Activated T-helper 1 cell treated with anti-CD3 and anti-CD28 coated beads, Interleukin-12 subunit alpha, Interleukin-12 subunit beta, Interleukin-2, Interleukin-4 antibody, amounts not matched to agents 30 ng/mL and 10 ng/mL and 1 ng/mL, durations not matched to agents 14 hours and 24 hours and 36 hours (primary cell): ENCODE measurements around the gene REL. TPM values are rescaled to one million over a fixed set of nuclear protein-coding genes. Genes with fewer than 3 reads are reported as not detected.

Experiments used
- DNase-seq: peaks from one replicate; pipeline ENCODE4 v3.0.0; 2021; ENCODE audit warnings: low spot score
- H3K27ac Mint-ChIP-seq: one replicate; pipeline ENCODE4 v1.8.0; 2021; ENCODE audit warnings: mild to moderate bottlenecking, mixed read lengths
- H3K27me3 Mint-ChIP-seq: one replicate; pipeline ENCODE4 v1.8.0; 2022; ENCODE audit warnings: mild to moderate bottlenecking, moderate library complexity, mixed read lengths; ENCODE audit not compliant: insufficient read depth
- H3K36me3 Mint-ChIP-seq: one replicate; pipeline ENCODE4 v1.8.0; 2021; ENCODE audit warnings: low read depth, mixed read lengths
- H3K4me1 Mint-ChIP-seq: one replicate; pipeline ENCODE4 v1.8.0; 2021; ENCODE audit warnings: low read depth, mixed read lengths
- H3K4me3 Mint-ChIP-seq: one replicate; pipeline ENCODE4 v1.8.0; 2021; ENCODE audit warnings: mild to moderate bottlenecking, moderate library complexity, mixed read lengths
- H3K9me3 Mint-ChIP-seq: one replicate; pipeline ENCODE4 v1.8.0; 2021; ENCODE audit warnings: mixed read lengths
- intact Hi-C: fragments of 100-400 bp; cut with micrococcal nuclease; formaldehyde crosslinking; loops from one replicate; pipeline ENCODE4 v1.15.1; 2024
- total RNA-seq: library from RNA; stranded (reverse); gene quantifications from 2 replicates; pipeline ENCODE4 v1.2.3, GENCODE V29; 2022

REL gene
- total RNA-seq, 1 donor from 2014 or later: 93.6 TPM

- Mint-ChIP-seq H3K36me3 (peaks cover 8% of the 10 kb centered on the region), H3K9me3 (peaks cover 6% of the 10 kb centered on the region), H3K27me3 (no peaks in the 10 kb centered on the region), H3K4me1 (peaks cover 26% of the 10 kb centered on the region), H3K4me3 (no peak overlapping the region), H3K27ac (no peak overlapping the region)
- DNase-seq: no peak
- intact Hi-C loops: no loop called here
Observed at GRCh38 chr2:60961457-60961856, 80.1 kb downstream of the REL start.

- intact Hi-C loops: no loop called here
- H3K36me3 Mint-ChIP-seq: peaks cover 10% of the 10 kb centered on the region
- no peaks in the 10 kb centered on the region for H3K27me3 Mint-ChIP-seq
- H3K9me3 Mint-ChIP-seq: peaks cover 6% of the 10 kb centered on the region
- DNase-seq: no peak
- H3K27ac Mint-ChIP-seq: no peak overlapping the region
- no peak overlapping the region for H3K4me3 Mint-ChIP-seq
- H3K4me1 Mint-ChIP-seq: peaks cover 34% of the 10 kb centered on the region
Observed at GRCh38 chr2:60962528-60962927, 81.2 kb downstream of the REL start.

GRCh38 chr2:60963190-60963589 lies 81.8 kb downstream of the REL start:
- no peak overlapping the region for H3K27ac Mint-ChIP-seq
- H3K9me3 Mint-ChIP-seq: peaks cover 6% of the 10 kb centered on the region
- DNase-seq: no peak
- no peaks in the 10 kb centered on the region for H3K27me3 Mint-ChIP-seq
- peaks cover 34% of the 10 kb centered on the region for H3K4me1 Mint-ChIP-seq
- intact Hi-C loops: no loop called here
- no peak overlapping the region for H3K4me3 Mint-ChIP-seq
- peaks cover 10% of the 10 kb centered on the region for H3K36me3 Mint-ChIP-seq

GRCh38 chr2:60964651-60965498 lies 83.5 kb downstream of the REL start:
- Mint-ChIP-seq H3K4me3 (peak overlapping the region; percentile 30), H3K4me1 (peaks cover 34% of the 10 kb centered on the region), H3K36me3 (peaks cover 10% of the 10 kb centered on the region), H3K27me3 (no peaks in the 10 kb centered on the region), H3K9me3 (peaks cover 6% of the 10 kb centered on the region), H3K27ac (peak overlapping the region; percentile 78)
- intact Hi-C loops: no loop called here
- DNase-seq: no peak

- peaks cover 6% of the 10 kb centered on the region for H3K9me3 Mint-ChIP-seq
- no peak overlapping the region for H3K4me3 Mint-ChIP-seq
- H3K4me1 Mint-ChIP-seq: peaks cover 34% of the 10 kb centered on the region
- no peaks in the 10 kb centered on the region for H3K27me3 Mint-ChIP-seq
- intact Hi-C loops: no loop called here
- H3K27ac Mint-ChIP-seq: peak overlapping the region; percentile 78
- peaks cover 10% of the 10 kb centered on the region for H3K36me3 Mint-ChIP-seq
- DNase-seq: no peak
Observed at GRCh38 chr2:60965499-60965785, 84.1 kb downstream of the REL start.

GRCh38 chr2:60966507-60967405 lies 85.4 kb downstream of the REL start:
- Mint-ChIP-seq H3K4me1 (peaks cover 34% of the 10 kb centered on the region), H3K9me3 (peaks cover 6% of the 10 kb centered on the region), H3K4me3 (peak overlapping the region; percentile 2), H3K27ac (no peak overlapping the region), H3K27me3 (no peaks in the 10 kb centered on the region), H3K36me3 (peaks cover 10% of the 10 kb centered on the region)
- intact Hi-C loops: no loop called here
- no peak for DNase-seq

- Mint-ChIP-seq H3K4me3 (no peak overlapping the region), H3K27me3 (no peaks in the 10 kb centered on the region), H3K4me1 (peaks cover 16% of the 10 kb centered on the region), H3K9me3 (no peaks in the 10 kb centered on the region), H3K27ac (no peak overlapping the region), H3K36me3 (no peaks in the 10 kb centered on the region)
- DNase-seq: no peak
- intact Hi-C loops: no loop called here
Observed at GRCh38 chr2:60972889-60973656, 91.7 kb downstream of the REL start.

- Mint-ChIP-seq H3K4me3 (no peak overlapping the region), H3K36me3 (no peaks in the 10 kb centered on the region), H3K27me3 (no peaks in the 10 kb centered on the region), H3K9me3 (no peaks in the 10 kb centered on the region), H3K4me1 (peaks cover 16% of the 10 kb centered on the region), H3K27ac (no peak overlapping the region)
- intact Hi-C loops: no loop called here
- DNase-seq: no peak
Observed at GRCh38 chr2:60973705-60974104, 92.3 kb downstream of the REL start.

GRCh38 chr2:60974652-60975051 lies 93.3 kb downstream of the REL start:
- intact Hi-C loops: no loop called here
- H3K27ac Mint-ChIP-seq: no peak overlapping the region

More at GRCh38 chr2:60974652-60975051, 93.3 kb downstream of the REL start:
- Mint-ChIP-seq H3K27me3 (no peaks in the 10 kb centered on the region), H3K36me3 (no peaks in the 10 kb centered on the region), H3K9me3 (no peaks in the 10 kb centered on the region), H3K4me1 (peaks cover 19% of the 10 kb centered on the region), H3K4me3 (no peak overlapping the region)
- DNase-seq: no peak

Other genes with a start within 250 kb of the REL start
- 17.2 and 22.2 TPM in 2 replicates for gene PAPOLG, start 125.3 kb upstream of the REL start, total RNA-seq
- 15.9 and 20.0 TPM in 2 replicates for gene PEX13, start 136.1 kb downstream of the REL start, total RNA-seq
- 5.9 and 7.6 TPM in 2 replicates for gene PUS10, start 136.7 kb downstream of the REL start, total RNA-seq
- gene SANBR, start 184.3 kb downstream of the REL start, total RNA-seq: 2.0 and 2.2 TPM in 2 replicates